ENCODE measurements around the gene TREX2. TPM values are rescaled to one million over a fixed set of nuclear protein-coding genes. Genes with fewer than 3 reads are reported as not detected.
A peak's percentile ranks its signal among the peaks of the same experiment; 100 is the strongest.

The TREX2 gene
- total and polyA plus RNA-seq, 2 of the 8 experiments (the other 6 are each of a cell fraction or from before 2014, with no cell fraction given) = 0.71 to 0.80 TPM

DNA sequence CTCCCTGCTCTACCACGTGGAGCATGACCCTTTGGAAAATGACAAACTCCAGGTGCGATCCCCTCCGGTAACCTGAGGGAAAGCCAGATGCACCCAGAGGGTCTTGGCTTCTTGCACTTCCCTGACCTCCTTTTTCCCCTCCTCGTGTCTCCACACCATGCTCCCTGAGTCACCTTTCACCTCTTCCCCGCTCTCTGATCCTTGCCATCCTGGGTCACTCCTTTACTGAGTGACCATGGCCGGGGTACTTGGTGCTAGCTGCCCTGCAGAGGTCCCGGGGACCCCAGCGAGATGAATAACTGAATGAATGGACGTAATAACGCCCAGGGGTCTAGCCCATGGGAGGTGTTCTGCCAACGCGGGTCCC is 35.0 kb downstream of the TREX2 start:
- Histone ChIP-seq H3K27ac (ENCODE audit: low read depth, low read length) (no peak overlapping the region), H3K36me3 (ENCODE audit: control insufficient read depth in 2 of 4, insufficient read depth in 4 of 4, low read length in 3 of 4) (no peaks in the 10 kb centered on the region), H2BK20ac (ENCODE audit: low read length) (no peak overlapping the region), H3K23ac (ENCODE audit: insufficient read length) (no peak overlapping the region), H3K9ac (replicated peaks in 1 of 4; ENCODE audit: extremely low read depth in 1 of 4, low read depth in 3 of 4, low read length in 3 of 4) (no peak overlapping the region), H2BK15ac (ENCODE audit: low read length) (no peak overlapping the region), H3K4me2 (ENCODE audit: insufficient read depth in 1 of 2, low read depth in 2 of 2, low read length in 2 of 2) (peak overlapping the region; percentile 29 to 63), H3K14ac (ENCODE audit: insufficient read length) (no peak overlapping the region), H4K5ac (ENCODE audit: insufficient read length, low read depth, low read length) (no peak overlapping the region), H3K79me2 (ENCODE audit: control insufficient read depth in 1 of 2, insufficient read depth in 2 of 2, low read length in 2 of 2) (no peaks in the 10 kb centered on the region), H3K18ac (ENCODE audit: extremely low read depth, low read length) (no peak overlapping the region), H3K4ac (replicated peaks; ENCODE audit: insufficient read length, low read depth, low read length) (no peak overlapping the region), H4K20me1 (replicated peaks in 1 of 2; ENCODE audit: control insufficient read depth in 1 of 2, insufficient read depth in 2 of 2, low read length in 2 of 2) (no peaks in the 10 kb centered on the region), H3K4me1 (replicated peaks in 1 of 4; ENCODE audit: control insufficient read depth in 3 of 4, insufficient read depth in 4 of 4, low read length in 3 of 4) (no peaks in the 10 kb centered on the region), H2AFZ (ENCODE audit: low read length) (peak overlapping the region; percentile 13; the same call in 1 of the 2 replicates), H2BK120ac (replicated peaks; ENCODE audit: low read depth, low read length) (no peak overlapping the region), H3K4me3 (ENCODE audit: extremely low read depth in 1 of 4, insufficient read depth in 2 of 4, low read depth in 3 of 4, low read length in 4 of 4) (peak overlapping the region; percentile 27 to 60 (median 33); a peak in 7 of 8 replicates), H3K23me2 (ENCODE audit: low read depth, low read length) (peaks cover 3% of the 10 kb centered on the region; the same call in 1 of the 2 replicates), H3K56ac (replicated peaks; ENCODE audit: insufficient read length, low read depth, low read length) (no peak overlapping the region), H3K79me1 (ENCODE audit: low read depth, low read length) (no peaks in the 10 kb centered on the region), H2BK12ac (ENCODE audit: low read depth, low read length) (no peak overlapping the region), H2BK5ac (ENCODE audit: low read depth, low read length) (no peak overlapping the region), H4K91ac (replicated peaks; ENCODE audit: insufficient read length, low read length) (no peak overlapping the region), H4K8ac (ENCODE audit: extremely low read depth, insufficient read depth, low read length) (no peak overlapping the region; the same call in 1 of the 2 replicates), H3K9me3 (ENCODE audit: insufficient read depth in 2 of 2, low read depth in 1 of 2, low read length in 1 of 2) (no peaks in the 10 kb centered on the region), H3K27me3 (replicated peaks in 1 of 4; ENCODE audit: control insufficient read depth in 3 of 4, extremely low read depth in 1 of 4, insufficient read depth in 3 of 4, low read length in 3 of 4) (peaks cover 8 to 25% (median 16%) of the 10 kb centered on the region in 4 experiments), H2AK5ac (ENCODE audit: low read depth, low read length) (no peak overlapping the region)
- FAIRE-seq (no peak), DNase-seq (ENCODE audit: low read depth in 1 of 2, low spot score in 2 of 2) (no peak)
- WGBS, 2 experiments (ENCODE audit: extremely low coverage in 1 of 2, insufficient coverage in 1 of 2, insufficient read length in 1 of 2, insufficient replicate concordance in 2 of 2, low coverage in 1 of 2, low lambda C conversion rate in 2 of 2, missing lambda C conversion rate in 1 of 2) = 37% methylated on average over 10 of the region's 12 CpGs; no CpG with 5 or more reads in 1 of the 2 experiments
- POLR2A ChIA-PET (ENCODE audit: partially characterized antibody) = no interaction called here
- CTCF ChIA-PET (ENCODE audit: partially characterized antibody) = interaction anchor here (1.1 kb wide), 1 partner anchor 378 kb away, joined by 3 read pairs; no protein-coding TSS in a partner anchor
- TF ChIP-seq RXRA (IDR thresholded peaks at IDR 0.05; ENCODE audit: insufficient read depth, low read depth, low read length) (no peak), SP2 (IDR thresholded peaks at IDR 0.05; ENCODE audit: low read length) (no peak), SAP30 (IDR thresholded peaks at IDR 0.05; ENCODE audit: insufficient read depth, insufficient replicate concordance, low read length) (no peak), CTBP2 (IDR thresholded peaks at IDR 0.05; ENCODE audit: borderline replicate concordance, insufficient read depth, insufficient read length, low read length) (no peak), TBP (IDR thresholded peaks at IDR 0.05; ENCODE audit: low read depth, low read length) (no peak), BCL11A (IDR thresholded peaks at IDR 0.05; ENCODE audit: low read depth in 2 of 2, low read length in 2 of 2) (no peak), SUZ12 (IDR thresholded peaks at IDR 0.05; ENCODE audit: low read length) (no peak), NANOG (IDR thresholded peaks at IDR 0.05; ENCODE audit: insufficient read depth, low read depth, low read length, poor library complexity, severe bottlenecking) (no peak), FOSL1 (IDR thresholded peaks at IDR 0.05; ENCODE audit: insufficient read depth, low read depth, low read length) (no peak), EGR1 (IDR thresholded peaks at IDR 0.05; ENCODE audit: borderline replicate concordance, low read depth, low read length) (no peak), BACH1 (IDR thresholded peaks at IDR 0.05; ENCODE audit: low read length) (no peak), JUN (IDR thresholded peaks at IDR 0.05; ENCODE audit: low read depth, low read length) (no peak), SRF (IDR thresholded peaks at IDR 0.05; ENCODE audit: low read depth, low read length) (no peak)
- TF ChIP-seq, protein P1, sequence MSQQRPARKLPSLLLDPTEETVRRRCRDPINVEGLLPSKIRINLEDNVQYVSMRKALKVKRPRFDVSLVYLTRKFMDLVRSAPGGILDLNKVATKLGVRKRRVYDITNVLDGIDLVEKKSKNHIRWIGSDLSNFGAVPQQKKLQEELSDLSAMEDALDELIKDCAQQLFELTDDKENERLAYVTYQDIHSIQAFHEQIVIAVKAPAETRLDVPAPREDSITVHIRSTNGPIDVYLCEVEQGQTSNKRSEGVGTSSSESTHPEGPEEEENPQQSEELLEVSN (IDR thresholded peaks at IDR 0.05) = no peak

All from H1 (cell line).